GM18907 (cell line): ENCODE data around the gene ZNF214.
"Not testable (repeated sequence)": the region's sequence is repeated elsewhere in the genome, so short reads cannot be mapped to it uniquely, and the experiment has no call there.

Experiments
- ATAC-seq: cut with Tn5 transposase; IDR thresholded peaks from one replicate; pipeline ENCODE4 v1.9.1; 2021; ENCODE audit warnings: mild to moderate bottlenecking, moderate library complexity; ENCODE audit not compliant: unreplicated experiment

Gene ZNF214

DNA sequence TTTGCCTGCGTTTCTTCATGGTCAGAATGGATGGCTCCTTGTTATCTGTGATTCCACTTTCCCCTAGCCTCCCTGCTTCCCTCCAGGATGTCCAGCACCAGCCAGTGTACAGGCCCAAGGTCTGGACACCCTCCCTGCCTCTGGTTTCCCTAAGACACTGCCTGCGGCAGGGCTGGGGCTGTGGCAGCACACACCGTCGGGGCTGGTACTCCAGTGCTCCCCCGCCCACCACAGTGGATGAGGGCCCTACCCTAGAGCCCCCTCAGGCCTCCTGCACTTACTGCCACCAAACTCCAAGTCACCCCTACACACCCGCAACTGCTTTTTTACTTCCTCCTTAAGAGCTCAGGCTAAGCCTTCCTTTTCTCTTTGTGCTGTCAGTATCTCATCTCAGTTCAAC is 28.9 kb downstream of the ZNF214 start:
- no peak for ATAC-seq

GRCh38 chr11:6988506-6988905 is 31.6 kb downstream of the ZNF214 start:
- no peak for ATAC-seq

- ATAC-seq = no peak
Observed at GRCh38 chr11:6986487-6986886, 33.7 kb downstream of the ZNF214 start.

DNA sequence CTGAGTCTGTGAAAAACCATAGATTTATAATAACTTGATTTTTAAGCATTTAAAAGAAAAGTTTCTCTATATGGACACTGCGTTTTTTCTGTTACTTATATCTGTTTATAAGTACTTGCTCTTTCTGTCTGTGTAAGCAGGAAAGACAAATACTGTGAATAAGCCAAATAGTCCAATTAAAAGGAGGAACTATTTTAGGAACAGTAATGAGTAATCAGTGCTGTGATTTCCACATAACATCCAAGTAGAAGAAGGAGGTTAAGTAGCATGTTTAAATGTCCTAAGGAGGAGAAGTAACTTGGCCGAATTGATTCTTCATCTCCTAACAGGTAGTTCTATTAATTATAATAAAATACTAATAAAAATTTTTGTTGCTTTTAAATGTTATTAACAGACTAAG is 40.8 kb downstream of the ZNF214 start:
- no peak for ATAC-seq

DNA sequence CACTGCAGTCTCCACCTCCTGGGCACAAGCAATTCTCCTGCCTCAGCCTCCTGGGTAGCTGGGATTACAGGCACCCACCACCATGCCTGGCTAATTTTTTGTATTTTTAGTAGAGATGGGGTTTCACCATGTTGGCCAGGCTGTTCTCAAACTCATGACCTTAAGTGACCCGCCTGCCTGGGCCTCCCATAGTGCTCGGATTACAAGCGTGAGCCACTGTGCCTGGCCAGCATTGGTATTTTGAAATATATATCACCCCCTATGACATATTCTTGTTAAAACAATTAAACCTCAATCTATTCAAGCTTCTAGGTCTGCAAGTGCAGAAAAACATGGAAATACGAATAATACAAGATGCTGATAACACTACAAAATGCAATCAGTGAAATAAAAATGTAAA is 50.3 kb downstream of the ZNF214 start:
- ATAC-seq = not testable (repeated sequence)

- ATAC-seq = no peak
Observed at GRCh38 chr11:6968816-6969215, 51.3 kb downstream of the ZNF214 start.

- ATAC-seq = no peak
Observed at GRCh38 chr11:6962673-6963072, 57.5 kb downstream of the ZNF214 start.

- no peak for ATAC-seq
Observed at GRCh38 chr11:6962141-6962540, 58.0 kb downstream of the ZNF214 start.

- not testable (repeated sequence) for ATAC-seq
Observed at GRCh38 chr11:6954248-6954647, 65.9 kb downstream of the ZNF214 start.
